ENCODE results near the gene NEMP1.

DNA sequence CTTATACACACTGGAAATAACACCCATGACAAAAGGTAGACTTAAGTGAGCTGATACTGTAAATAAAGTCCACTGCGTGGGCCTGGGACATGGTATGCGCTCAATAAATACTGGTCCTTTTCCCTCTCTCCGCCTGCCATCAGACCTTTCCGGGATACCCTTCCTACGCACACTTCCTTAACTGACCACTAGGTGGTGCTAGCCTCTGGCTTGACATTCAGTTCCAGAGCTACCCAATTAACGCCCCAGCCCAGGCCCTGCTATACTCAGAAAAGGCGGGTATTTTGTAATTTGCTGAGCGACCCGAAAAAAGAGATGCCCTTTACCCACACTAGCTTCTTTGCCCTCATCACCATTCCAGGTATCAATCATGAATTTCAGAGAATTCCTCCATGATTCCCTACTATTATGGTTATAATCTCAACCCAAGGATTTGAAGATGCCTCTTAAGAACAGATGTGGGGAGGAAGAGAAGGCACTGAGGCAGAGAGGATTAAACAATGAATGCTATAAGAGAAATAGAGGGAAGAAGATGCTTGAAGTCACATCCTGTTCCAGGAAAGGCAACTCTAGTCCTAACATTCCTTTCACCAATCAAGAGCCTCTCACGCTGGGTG lies 45.8 kb upstream of the NEMP1 start:
- TF ChIP-seq EZH2 (IDR thresholded peaks at IDR 0.05; ENCODE audit: insufficient read depth, poor library complexity, severe bottlenecking) = no peak
- TF ChIP-seq EZH2phosphoT487 (IDR thresholded peaks at IDR 0.05; ENCODE audit: insufficient read depth, low read depth) = no peak
